Cardiac fibroblast (primary cell): ENCODE data around the gene TBC1D17.

Experiments
- DNase-seq, 2 donors: peaks; one replicate each; pipeline versions ENCODE4 v3.0.0 to v3.0.0-alpha.2; 2010; ENCODE audit warnings: low read depth in 2 of 2
- H3K4me3 ChIP-seq, 2 donors: replicated peaks in 1 of 2; 1 replicate in 1 of 2; 2 replicates in 1 of 2; pipeline ENCODE4 v1.5.1; 2011; ENCODE audit warnings: low read depth in 2 of 2, low read length in 2 of 2, mild to moderate bottlenecking in 2 of 2, moderate library complexity in 1 of 2
- CTCF ChIP-seq: IDR thresholded peaks from one replicate; pipeline ENCODE4 v1.5.1; 2011; ENCODE audit warnings: low read depth, mild to moderate bottlenecking, low read length, inconsistent platforms

TBC1D17 gene

DNA sequence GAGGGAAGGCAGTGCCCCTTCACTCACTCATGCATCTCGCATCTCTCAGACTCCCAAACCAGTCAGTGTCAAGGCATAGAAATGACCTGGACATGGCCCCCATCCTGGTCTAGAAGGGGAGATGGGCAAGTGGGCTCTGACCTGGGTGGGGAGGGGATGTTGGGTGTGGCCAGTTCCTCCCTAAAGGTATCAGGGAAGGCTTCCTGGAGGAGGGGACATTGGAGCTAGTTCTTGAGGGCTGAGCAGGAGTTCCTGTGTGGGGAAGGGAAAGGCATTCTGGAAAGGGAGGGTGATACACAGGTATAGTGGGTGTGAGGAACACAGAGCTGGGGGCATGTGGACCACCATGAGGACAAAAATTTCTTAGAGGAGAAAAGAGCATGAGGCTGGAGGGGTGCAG, 15.2 kb downstream of the TBC1D17 start:
- no peak for DNase-seq
- no peak for TF ChIP-seq CTCF
- no peak overlapping the region for H3K4me3 ChIP-seq

DNA sequence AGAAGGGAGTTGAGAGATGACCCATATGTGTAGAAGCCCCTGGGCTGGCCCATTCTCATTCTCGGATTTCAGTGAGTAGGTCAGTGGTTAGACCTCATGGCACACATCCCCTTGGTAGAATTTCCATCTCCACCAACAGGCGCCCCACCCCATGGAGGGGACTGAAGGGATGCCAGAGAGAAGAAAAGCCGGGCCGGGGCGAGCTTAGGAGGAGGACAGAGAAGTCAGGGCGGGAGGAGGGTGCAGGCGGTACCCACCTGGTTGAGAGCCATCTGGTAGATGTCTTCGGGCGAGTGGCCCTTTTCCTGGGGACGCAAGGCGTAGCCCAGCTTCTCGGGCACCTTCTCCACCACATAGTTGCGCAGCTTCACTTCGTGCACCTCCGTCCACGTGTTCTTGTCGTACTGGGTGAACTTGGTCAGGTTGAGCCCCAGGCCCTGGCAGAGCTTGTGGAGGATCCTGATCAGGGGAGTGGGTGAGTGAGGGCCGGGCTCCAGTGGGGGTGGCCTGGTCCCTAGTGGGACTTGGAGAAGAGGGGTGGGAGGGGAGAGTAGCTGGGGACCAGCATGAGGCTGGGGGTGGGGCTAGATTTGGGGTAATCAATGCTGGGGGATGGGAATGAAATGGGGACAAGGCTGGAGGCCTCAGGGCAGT, 16.6 kb downstream of the TBC1D17 start:
- DNase-seq: no peak
- TF ChIP-seq CTCF: no peak
- no peak overlapping the region for H3K4me3 ChIP-seq

GRCh38 chr19:49894879-49895565, 17.5 kb downstream of the TBC1D17 start:
- DNase-seq: no peak
- TF ChIP-seq CTCF: no peak
- no peak overlapping the region for H3K4me3 ChIP-seq

DNA sequence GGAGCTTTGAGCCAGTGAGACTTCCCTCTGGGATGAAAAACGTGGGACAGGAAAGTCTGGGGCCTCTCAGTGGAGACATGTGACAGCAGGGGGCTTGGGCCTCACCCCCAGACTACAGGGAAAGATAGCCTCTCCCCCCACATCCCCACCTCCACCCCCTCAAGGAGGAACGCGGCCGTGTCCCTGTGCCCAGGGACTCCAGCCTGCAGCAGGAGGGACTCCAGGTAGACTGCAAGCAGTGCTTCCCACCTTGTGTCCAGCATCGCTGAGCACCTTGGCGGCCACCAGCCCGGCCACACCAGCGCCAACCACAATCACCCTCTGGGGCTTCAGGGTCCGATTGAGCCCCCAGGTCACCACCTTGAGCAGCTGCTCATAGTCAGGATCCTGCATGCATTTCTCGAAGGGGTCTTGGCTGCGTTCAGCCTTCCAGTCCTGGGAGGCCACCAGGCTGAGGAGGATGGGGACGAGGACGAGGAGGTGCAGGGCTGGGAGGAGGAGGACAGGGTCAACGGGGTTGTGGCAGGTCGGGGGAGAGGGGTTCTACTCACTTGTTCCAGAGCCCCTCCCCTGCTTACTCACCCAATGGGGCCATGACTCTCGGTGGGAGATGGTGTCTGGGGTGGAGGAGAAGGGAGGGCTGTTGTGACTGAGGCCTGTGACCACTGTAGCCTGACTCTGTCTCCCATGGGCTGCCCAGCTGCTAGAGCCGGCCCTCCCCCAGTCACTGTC, 18.2 kb downstream of the TBC1D17 start:
- DNase-seq: no peak
- no peak overlapping the region for H3K4me3 ChIP-seq
- TF ChIP-seq CTCF: no peak

GRCh38 chr19:49896863-49897621, 19.5 kb downstream of the TBC1D17 start, which contains the start of gene IL4I1:
IL4I1 (minus strand) TSS chr19:49896887; CDS start chr19:49896160, 727 bp downstream.
- no peak for TF ChIP-seq CTCF
- H3K4me3 ChIP-seq: no peak within 1 kb of the TSS
- DNase-seq: peak; percentile 18 to 40

GRCh38 chr19:49904136-49904535, 26.6 kb downstream of the TBC1D17 start:
- H3K4me3 ChIP-seq: no peak overlapping the region
- no peak for TF ChIP-seq CTCF
- no peak for DNase-seq
